Stomach smooth muscle (tissue), 2 donors: ENCODE results near the gene REEP3.
"Not testable (repeated sequence)": the region's sequence is repeated elsewhere in the genome, so short reads cannot be mapped to it uniquely, and the experiment has no call there.

Source experiments
- H3K27ac ChIP-seq: one replicate; pipeline ENCODE4 v1.7.0; 2013; ENCODE audit warnings: mild to moderate bottlenecking, low read length, inconsistent platforms
- H3K27me3 ChIP-seq, 2 donors: one replicate each; pipeline ENCODE4 v1.7.0; 2013; ENCODE audit warnings: low read length in 2 of 2; ENCODE audit not compliant: insufficient read depth in 2 of 2, control insufficient read depth in 1 of 2
- H3K36me3 ChIP-seq, 2 donors: one replicate each; pipeline ENCODE4 v1.7.0; 2013; ENCODE audit warnings: low read length in 2 of 2; ENCODE audit not compliant: control insufficient read depth in 2 of 2, insufficient read depth in 2 of 2
- H3K4me1 ChIP-seq: one replicate; pipeline ENCODE4 v1.7.0; 2013; ENCODE audit warnings: low read length; ENCODE audit not compliant: control insufficient read depth, insufficient read depth
- H3K4me3 ChIP-seq, 2 donors: one replicate each; pipeline ENCODE4 v1.7.0; 2013; ENCODE audit warnings: low read length in 2 of 2
- H3K9ac ChIP-seq, 2 donors: one replicate each; pipeline ENCODE4 v1.7.0; 2013; ENCODE audit warnings: low read length in 2 of 2, mild to moderate bottlenecking in 1 of 2
- H3K9me3 ChIP-seq, 2 donors: one replicate each; pipeline ENCODE4 v1.7.0; 2013; ENCODE audit warnings: low read length in 2 of 2; ENCODE audit not compliant: control insufficient read depth in 2 of 2
- donor health status: healthy.
- donor health status: Pancreatic carcinoma.

REEP3 gene

DNA sequence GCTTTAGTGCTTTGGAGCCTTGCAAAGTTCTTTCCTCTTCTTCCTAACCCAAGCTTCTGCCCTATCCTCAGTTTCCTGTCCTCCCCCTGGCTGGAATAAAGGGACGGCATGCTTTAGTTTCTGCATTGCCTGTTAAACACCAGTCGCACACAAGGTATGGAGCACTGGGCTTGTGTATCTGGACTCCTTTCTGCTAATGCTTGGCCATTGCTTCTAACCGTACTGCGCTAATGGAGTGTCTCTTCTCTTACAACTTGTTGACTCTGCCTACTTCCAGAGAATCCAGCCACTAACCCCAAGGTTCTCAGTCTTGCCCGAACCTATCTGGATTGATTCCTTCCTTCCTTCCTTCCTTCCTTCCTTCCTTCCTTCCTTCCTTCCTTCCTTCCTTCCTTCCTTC is 120.6 kb downstream of the REEP3 start:
- no peak overlapping the region for H3K27ac ChIP-seq
- H3K9ac ChIP-seq, result no peak overlapping the region
- H3K9me3 ChIP-seq, result no peaks in the 10 kb centered on the region
- H3K4me1 ChIP-seq, result no peaks in the 10 kb centered on the region
- H3K4me3 ChIP-seq, result no peak overlapping the region
- H3K36me3 ChIP-seq, result no peaks in the 10 kb centered on the region
- no peaks in the 10 kb centered on the region for H3K27me3 ChIP-seq

DNA sequence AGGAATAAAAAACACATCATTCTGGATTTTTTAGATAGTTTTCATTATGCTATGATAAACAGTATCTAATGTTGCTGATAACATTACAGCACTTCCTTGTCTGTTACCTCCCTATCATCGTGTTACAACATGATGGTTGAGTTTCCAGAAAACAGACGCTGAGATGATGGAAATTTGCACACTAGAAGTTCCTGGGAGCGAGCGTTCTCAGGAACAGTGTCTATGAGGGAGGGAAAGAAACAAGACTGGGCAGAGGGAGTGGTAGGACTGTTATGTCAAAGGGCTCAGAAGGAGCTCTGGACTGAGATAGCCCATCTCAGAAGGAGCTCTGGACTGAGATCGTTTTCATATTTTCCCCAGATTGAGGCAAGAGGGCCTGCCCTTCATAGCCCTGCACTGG is 121.6 kb downstream of the REEP3 start:
- H3K4me1 ChIP-seq, result no peaks in the 10 kb centered on the region
- H3K27ac ChIP-seq, result no peak overlapping the region
- no peaks in the 10 kb centered on the region for H3K9me3 ChIP-seq
- no peaks in the 10 kb centered on the region for H3K36me3 ChIP-seq
- no peaks in the 10 kb centered on the region for H3K27me3 ChIP-seq
- H3K9ac ChIP-seq, result no peak overlapping the region
- H3K4me3 ChIP-seq, result no peak overlapping the region

GRCh38 chr10:63644418-63645142 is 123.4 kb downstream of the REEP3 start:
- no peak overlapping the region for H3K9ac ChIP-seq
- no peak overlapping the region for H3K27ac ChIP-seq
- no peaks in the 10 kb centered on the region for H3K27me3 ChIP-seq
- no peaks in the 10 kb centered on the region for H3K36me3 ChIP-seq
- H3K9me3 ChIP-seq, result no peaks in the 10 kb centered on the region
- no peaks in the 10 kb centered on the region for H3K4me1 ChIP-seq
- no peak overlapping the region for H3K4me3 ChIP-seq

DNA sequence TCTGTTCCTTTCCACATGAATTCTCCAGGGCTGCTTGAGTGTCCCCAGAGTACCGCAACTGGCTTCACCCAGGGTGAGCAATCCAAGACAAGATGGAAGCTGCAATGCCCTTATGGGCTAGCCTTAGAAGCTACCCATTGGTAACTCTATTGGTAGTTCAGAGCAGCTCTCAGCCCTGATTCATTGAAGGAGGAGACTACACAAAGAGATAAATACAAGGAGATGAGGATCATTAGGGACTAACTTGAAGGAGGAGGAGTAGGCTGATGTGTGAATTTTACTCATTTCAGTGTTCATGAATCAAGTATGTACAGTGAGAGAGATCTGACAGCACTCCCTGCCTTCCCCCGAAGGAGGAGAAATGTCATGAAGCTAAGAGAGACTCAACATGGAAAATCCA is 124.0 kb downstream of the REEP3 start:
- Histone ChIP-seq H3K4me1 (no peaks in the 10 kb centered on the region), H3K4me3 (no peak overlapping the region), H3K9ac (no peak overlapping the region), H3K27ac (no peak overlapping the region), H3K9me3 (no peaks in the 10 kb centered on the region), H3K27me3 (no peaks in the 10 kb centered on the region), H3K36me3 (no peaks in the 10 kb centered on the region)

DNA sequence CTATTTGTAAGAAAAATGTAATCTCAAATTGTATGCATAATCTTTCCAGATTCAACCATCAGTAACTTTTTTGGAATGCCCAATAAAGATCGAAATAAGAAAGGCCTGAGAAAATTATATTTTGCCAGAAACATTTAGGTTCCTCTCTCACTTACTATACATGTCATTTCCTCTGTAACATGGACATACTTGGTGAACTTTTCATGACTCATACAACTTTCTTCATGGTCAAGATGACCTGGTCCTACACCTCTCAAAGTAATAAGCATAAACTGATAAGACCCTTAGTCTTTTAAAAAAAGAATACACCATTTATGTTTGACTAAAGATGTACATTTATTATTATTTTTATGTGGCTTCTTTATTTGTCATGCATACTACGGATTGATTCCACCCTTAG is 125.3 kb downstream of the REEP3 start:
- no peak overlapping the region for H3K9ac ChIP-seq
- H3K9me3 ChIP-seq, result no peaks in the 10 kb centered on the region
- no peaks in the 10 kb centered on the region for H3K4me1 ChIP-seq
- H3K27ac ChIP-seq, result no peak overlapping the region
- no peaks in the 10 kb centered on the region for H3K36me3 ChIP-seq
- no peaks in the 10 kb centered on the region for H3K27me3 ChIP-seq
- H3K4me3 ChIP-seq, result no peak overlapping the region

GRCh38 chr10:63651864-63652263 is 130.7 kb downstream of the REEP3 start:
- Histone ChIP-seq H3K27me3 (no peaks in the 10 kb centered on the region), H3K36me3 (no peaks in the 10 kb centered on the region), H3K27ac (no peak overlapping the region), H3K9ac (no peak overlapping the region), H3K4me3 (no peak overlapping the region), H3K4me1 (no peaks in the 10 kb centered on the region), H3K9me3 (no peaks in the 10 kb centered on the region)

GRCh38 chr10:63653747-63654146 is 132.5 kb downstream of the REEP3 start:
- Histone ChIP-seq H3K4me1 (no peaks in the 10 kb centered on the region), H3K4me3 (no peak overlapping the region), H3K27me3 (no peaks in the 10 kb centered on the region), H3K27ac (no peak overlapping the region), H3K36me3 (no peaks in the 10 kb centered on the region), H3K9ac (no peak overlapping the region), H3K9me3 (no peaks in the 10 kb centered on the region)

- Histone ChIP-seq H3K27me3 (no peaks in the 10 kb centered on the region), H3K27ac (no peak overlapping the region), H3K9me3 (no peaks in the 10 kb centered on the region), H3K36me3 (no peaks in the 10 kb centered on the region), H3K4me3 (no peak overlapping the region), H3K9ac (no peak overlapping the region), H3K4me1 (no peaks in the 10 kb centered on the region)
Observed at GRCh38 chr10:63657761-63658160, 136.6 kb downstream of the REEP3 start.

- H3K27ac ChIP-seq, H3K9ac ChIP-seq, H3K9me3 ChIP-seq, H3K4me1 ChIP-seq, H3K36me3 ChIP-seq, H3K27me3 ChIP-seq, H3K4me3 ChIP-seq: not testable (repeated sequence)
Observed at GRCh38 chr10:63660941-63661340, 139.7 kb downstream of the REEP3 start.

DNA sequence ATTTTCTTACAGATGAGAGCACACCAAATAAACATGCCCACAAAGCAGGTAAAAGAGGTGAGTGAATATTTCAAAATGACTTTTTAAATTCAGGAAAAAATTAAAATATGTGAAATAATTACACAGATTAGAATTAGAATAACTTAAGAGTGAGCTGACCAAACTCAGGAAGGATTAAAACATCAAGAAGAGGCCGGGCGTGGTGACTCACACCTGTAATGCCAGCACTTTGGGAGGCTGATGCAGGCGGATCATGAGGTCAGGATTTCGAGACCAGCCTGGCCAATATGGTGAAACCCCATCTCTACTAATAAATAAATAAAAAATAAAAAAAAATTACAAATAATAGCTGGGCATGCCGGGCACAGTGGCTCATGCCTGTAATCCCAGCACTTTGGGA is 140.1 kb downstream of the REEP3 start:
- Histone ChIP-seq H3K36me3 (no peaks in the 10 kb centered on the region), H3K9me3 (no peaks in the 10 kb centered on the region), H3K27ac (no peak overlapping the region), H3K4me3 (no peak overlapping the region), H3K9ac (no peak overlapping the region), H3K4me1 (no peaks in the 10 kb centered on the region), H3K27me3 (no peaks in the 10 kb centered on the region)

GRCh38 chr10:63664341-63664885 is 143.2 kb downstream of the REEP3 start:
- Histone ChIP-seq H3K36me3 (no peaks in the 10 kb centered on the region), H3K9ac (no peak overlapping the region), H3K9me3 (no peaks in the 10 kb centered on the region), H3K4me3 (no peak overlapping the region), H3K27me3 (no peaks in the 10 kb centered on the region), H3K4me1 (no peaks in the 10 kb centered on the region), H3K27ac (no peak overlapping the region)
